ENCODE measurements around the gene CAV1.

DNA sequence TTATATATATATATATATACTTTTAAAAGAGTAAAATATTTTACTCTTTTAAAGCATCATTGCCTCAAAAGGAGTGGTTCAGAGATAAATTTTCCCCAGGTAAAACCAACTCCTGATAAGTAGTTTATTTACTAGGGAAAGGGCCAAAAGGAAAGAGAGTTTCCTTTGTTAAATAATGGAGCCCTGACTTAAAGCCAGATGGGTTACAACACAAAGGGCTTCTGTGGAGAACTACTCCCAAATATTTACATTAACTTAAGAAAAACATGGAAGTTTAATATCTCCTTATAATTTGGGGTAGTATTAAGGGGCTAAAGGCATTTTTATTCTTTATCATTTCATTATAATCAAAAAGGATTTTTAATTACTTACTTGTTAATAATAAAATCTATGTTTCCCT, 8.5 kb upstream of the CAV1 start:
- TF ChIP-seq POLR2A (IDR thresholded peaks at IDR 0.05) = no peak
- TF ChIP-seq, protein P1, sequence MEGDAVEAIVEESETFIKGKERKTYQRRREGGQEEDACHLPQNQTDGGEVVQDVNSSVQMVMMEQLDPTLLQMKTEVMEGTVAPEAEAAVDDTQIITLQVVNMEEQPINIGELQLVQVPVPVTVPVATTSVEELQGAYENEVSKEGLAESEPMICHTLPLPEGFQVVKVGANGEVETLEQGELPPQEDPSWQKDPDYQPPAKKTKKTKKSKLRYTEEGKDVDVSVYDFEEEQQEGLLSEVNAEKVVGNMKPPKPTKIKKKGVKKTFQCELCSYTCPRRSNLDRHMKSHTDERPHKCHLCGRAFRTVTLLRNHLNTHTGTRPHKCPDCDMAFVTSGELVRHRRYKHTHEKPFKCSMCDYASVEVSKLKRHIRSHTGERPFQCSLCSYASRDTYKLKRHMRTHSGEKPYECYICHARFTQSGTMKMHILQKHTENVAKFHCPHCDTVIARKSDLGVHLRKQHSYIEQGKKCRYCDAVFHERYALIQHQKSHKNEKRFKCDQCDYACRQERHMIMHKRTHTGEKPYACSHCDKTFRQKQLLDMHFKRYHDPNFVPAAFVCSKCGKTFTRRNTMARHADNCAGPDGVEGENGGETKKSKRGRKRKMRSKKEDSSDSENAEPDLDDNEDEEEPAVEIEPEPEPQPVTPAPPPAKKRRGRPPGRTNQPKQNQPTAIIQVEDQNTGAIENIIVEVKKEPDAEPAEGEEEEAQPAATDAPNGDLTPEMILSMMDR (IDR thresholded peaks at IDR 0.05) = no peak

All from thyroid gland (tissue), 4 donors.